ENCODE results near the gene STXBP4.
A peak's percentile ranks its signal among the peaks of the same experiment; 100 is the strongest.
"Not testable (repeated sequence)": the region's sequence is repeated elsewhere in the genome, so short reads cannot be mapped to it uniquely, and the experiment has no call there.

STXBP4 gene

DNA sequence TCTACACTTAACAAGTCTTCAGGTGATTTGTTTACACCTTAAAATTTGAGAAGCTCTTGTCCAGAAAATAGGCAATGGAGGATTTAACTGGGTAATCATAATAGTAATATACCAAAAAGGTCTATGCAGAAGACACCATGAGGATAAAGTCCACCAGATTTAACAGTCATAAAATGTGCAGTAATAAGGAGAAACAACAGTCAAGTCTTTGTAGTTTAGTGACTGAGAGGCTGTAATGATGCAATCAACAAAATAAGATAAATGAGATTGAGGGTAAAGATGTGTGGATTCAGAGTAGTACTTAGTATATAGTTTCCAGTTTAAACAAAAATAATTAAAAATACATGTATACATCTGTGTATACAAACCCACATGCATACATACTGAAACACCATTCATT, 91.2 kb downstream of the STXBP4 start:
- no peak for DNase-seq

DNA sequence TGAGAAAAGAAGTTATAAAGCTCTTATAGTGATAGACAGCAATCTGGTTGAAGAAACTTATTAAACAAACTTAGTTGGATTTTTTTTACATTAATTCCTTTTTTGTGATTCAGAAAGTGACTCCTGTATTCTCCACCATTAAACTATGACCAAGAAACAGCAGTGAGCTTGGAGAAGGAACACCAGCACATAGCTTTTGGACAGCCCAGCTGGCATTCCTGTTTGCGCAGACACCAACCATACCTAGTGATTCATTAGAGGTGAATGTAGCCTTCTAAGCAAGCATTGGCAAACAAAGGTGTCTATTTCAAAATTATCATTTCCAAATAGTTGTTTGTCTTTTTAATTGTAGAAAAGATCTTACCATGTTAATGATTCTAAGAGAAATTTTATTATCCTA, 94.4 kb downstream of the STXBP4 start:
- DNase-seq = no peak

DNA sequence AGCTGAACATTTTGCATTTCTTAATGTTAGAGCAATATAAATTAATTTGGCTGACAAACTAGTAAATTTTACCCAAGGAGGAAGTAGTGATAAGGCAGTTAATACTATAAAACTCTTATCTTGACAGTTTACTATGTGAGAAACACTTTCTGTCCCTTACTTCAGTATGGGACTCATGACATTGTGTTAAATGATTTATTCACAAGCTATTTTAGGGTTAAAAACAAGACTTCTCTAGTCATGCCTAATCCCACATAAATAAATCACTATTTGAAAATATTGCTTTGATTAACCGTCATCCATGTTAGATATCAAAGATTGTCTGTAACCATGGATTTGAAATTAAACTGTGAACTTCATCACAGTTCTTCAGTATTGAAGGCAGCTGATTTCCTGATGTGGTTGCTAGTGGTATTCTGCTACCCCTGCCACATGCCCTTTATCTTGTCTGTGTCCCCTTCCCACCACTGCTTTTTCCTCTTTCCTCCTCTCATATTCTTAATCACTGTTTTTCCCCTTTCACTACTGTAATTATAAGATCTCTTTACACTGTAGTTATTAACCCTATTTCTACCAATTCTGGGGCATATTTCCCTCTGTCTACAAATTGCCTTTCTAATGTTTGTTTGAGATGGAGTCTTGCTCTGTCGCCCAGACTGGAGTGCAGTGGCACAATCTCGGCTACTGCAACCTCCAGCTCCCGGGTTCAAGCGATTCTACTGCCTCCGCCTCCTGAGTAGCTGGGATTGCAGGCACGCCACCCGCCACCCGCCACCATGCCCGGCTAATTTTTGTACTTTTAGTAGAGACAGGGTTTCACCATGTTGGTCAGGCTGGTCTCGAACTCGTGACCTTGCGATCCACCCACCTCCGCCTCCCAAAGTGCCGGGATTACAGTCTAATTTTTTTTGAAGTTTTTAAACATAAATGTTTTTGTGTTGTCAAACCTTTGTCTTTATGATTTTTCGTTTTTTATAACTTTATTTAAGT, 95.6 kb downstream of the STXBP4 start:
- DNase-seq = no peak

DNA sequence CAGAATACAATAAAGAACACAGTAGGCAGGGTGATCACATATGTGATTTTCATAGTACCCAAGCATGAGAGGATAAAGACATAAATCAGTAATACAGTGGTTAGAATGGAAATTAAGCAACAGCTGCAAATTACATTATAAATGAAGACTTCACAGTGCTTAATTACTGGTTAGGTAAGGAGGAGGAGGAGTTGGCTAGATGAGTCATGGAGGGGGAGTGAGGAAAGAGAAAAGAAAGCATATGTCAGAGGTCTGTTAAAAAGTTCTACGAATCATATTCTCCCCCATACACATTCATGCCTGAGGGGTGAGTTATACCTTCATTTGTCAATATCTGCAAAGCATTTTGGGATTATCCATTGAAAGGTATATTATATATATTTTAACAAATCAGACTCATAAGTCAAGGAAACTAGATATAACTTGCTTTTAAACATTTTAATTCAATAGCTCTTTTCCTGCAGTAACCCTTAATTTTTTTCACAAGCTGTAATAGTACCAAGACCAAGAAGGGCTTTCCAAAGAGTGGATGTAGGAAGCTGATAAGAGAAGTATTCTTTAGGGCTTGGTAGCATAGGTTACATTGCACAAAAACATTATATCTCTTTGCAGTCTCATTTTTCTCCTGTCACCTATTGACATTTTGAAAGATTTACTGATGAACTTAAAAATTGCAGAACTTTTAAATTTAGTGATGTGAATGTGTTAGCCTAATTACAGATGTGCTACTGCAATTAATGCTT, 99.3 kb downstream of the STXBP4 start:
- DNase-seq = no peak

DNA sequence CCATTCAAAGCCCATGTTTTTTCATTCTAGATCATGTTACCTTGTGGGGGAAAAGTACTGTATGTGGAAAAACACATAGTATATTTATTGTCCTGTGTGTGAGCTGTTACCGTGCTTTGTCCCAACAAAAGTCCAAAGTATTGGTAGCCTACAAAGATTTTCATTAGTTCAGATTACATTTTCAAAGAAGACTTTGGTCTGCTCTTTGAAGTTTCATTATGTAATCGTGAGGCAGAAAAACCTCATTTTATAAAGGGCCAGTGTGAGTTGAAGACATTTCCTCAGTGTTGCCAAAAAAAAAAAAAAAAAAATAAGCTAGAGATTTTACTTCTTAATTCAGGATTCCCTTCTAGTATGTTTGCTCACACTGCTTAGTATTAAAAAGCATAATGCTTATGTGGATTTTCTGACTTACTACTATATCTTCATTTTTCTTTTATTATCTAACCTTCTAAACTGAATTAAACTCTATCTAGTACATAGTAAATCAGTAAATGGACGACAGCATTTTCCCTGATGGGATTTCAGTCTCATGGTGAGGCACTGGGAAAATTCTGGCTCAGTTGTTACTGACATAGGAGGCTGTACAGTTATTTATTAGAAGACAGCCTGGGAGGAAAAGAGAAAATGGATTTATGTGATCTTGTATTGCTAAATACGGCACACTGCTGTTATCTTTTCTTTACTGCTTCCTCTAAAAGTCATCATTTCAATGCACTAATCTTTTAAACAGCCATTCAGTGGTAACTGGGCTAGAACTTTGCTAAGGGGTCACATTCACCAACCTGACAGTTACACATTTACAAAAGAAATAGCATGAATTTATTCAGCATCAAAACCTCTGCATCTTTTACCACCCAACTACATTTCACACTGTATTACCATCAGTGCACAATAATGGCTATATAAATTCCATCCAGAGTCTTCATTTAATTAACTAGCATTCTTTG, 100.6 kb downstream of the STXBP4 start:
- no peak for DNase-seq

DNA sequence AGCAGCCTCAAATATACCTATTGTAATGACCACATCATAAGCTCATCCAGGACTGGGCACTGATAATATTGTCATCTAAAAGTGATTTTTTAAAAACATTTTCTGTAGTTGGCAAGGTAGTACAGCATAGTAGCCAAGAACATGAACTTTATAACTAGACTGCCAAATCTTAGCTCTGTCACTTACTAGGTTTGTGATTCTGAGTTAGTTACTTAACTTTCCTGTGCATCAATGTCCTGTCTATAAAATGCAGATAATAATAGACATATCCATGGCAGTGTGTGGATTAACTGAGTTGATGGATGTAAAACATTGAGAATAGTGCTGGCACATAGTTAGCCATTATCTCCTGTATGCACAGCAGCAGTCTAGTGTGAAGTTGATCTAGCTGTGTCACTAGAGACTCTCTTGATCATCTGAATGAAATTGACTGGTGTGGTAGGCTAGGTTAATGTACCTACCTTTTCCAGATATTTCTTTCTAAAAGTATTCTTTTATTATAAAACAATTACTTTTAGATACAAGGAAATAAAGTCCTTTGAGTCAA, 101.5 kb downstream of the STXBP4 start:
- no peak for DNase-seq

DNA sequence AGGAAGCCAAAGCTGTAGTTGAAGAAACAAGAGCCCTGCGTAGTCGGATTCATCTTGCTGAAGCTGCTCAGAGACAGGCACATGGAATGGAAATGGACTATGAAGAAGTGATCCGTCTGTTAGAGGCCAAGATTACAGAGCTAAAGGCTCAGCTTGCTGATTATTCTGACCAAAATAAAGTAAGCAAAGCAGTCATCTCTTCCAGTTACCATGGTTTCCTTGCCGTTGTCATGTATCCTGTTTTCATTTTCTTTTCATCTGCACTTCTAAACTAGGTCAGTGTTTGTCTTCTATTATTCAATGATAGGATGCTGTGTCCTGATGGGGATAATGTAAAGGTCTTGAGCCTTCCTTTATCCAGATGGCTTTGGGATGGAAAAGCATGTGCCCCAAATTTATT, 104.3 kb downstream of the STXBP4 start:
- DNase-seq = no peak

DNA sequence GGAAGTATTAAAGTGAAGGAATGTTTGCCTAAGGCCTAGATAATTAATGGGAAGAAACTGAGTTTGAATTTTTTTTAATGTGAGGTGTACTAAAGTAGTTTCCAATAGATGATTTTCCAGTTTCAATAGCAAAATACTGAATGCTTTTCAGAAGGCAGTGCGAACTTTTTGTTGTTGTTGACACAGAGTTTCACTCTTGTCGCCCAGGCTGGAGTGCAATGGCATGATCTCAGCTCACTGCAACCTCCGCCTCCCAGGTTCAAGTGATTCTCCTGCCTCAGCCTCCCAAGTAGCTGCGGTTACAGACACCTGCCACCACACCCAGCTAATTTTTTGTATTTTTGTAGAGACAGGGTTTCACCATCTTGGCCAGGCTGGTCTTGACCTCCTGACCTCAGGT, 104.9 kb downstream of the STXBP4 start:
- DNase-seq = not testable (repeated sequence)

DNA sequence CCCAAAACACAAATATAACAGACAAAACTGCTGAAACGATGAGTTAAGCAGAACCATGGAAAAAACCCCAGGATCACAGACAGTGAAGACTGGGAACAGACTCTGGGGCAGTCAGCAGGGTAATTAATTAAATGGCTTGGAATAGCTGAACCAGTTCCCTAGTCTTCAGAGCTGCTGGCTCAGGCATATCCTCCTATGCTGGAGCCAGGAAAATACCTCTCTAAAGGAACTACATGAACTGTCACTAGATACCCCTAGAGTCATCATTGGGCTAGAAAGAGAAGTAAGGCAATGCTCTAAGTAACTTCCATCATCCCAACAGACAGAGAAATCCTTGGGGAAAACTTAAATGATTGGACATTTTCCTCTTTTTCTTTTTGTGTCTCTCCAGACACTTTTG, 113.0 kb downstream of the STXBP4 start:
- no peak for DNase-seq

DNA sequence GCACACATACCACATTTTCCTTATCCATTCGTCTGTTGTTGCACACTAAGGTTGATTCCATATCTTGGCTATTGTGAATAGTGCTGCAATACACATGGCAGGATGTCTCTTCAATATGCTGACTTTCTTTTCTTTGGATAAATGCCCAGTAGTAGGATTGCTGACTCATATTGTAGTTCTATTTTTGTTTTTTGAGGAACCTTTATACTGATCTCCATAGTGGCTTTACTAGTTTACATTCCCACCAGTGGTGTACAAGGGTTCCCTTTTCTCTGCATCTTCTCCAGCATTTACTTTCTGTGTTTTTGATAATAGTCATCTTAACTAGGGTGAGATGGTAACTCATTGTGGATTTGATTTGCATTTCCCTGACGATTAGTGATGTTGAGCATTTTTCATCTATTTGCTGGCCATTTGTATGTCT, 118.1 kb downstream of the STXBP4 start:
- peak; percentile 21 to 51 for DNase-seq

DNA sequence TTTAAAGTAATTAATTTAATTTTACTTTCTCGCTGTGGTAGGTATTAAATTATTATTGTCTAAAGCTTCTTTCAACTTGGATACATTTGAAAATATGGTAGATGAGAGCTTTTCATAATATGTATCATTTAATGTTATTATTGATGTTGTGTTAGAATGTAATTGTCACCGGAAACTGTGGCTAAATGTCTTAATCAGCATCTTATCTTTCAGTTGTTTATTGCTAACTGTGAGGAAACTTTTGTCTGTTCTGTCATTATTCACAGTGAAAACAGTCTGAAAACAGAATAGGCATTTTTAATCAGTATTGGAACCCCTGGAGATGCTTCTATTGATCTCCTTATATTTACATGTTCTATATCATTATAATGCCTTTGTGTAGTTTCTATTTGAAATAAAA, 120.7 kb downstream of the STXBP4 start:
- no peak for DNase-seq

DNA sequence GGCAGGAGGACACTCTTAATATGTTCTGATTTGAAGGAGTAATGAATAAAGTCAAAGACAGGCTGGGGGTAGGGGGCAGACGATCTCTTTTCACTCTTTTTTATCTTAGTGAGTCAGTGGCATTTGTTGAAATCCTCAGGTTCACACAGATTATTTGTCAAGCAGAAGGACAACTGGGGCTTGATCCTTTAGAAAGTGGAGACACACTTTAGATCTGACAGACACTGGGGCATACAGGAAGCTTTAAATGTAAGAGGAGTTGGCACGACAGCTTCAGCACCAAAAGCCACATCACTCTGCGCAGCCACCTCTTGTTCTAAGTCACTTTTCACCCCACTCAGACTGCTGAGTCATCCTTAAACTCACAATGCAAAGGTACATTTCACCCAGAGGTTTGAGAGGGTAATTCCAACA, 121.5 kb downstream of the STXBP4 start:
- no peak for DNase-seq

DNA sequence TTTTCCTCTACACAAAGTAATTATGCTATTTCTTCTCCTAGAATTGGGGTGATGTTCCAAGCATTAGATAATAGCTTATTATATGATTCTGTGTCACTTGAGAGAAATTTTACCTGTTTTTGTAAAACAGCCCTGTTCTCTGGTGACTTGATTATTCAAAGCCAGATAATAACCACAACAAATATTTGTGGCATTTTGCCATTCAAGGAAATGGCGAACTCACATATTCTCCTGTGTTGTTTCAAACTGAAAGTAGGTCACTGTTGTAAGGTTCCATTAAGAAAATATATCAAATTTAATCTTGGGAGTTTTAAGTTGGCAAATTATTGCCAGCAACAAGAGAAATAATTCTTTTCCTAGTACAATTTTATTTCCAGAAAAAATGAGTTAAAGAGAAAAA, 124.8 kb downstream of the STXBP4 start:
- DNase-seq = no peak

DNA sequence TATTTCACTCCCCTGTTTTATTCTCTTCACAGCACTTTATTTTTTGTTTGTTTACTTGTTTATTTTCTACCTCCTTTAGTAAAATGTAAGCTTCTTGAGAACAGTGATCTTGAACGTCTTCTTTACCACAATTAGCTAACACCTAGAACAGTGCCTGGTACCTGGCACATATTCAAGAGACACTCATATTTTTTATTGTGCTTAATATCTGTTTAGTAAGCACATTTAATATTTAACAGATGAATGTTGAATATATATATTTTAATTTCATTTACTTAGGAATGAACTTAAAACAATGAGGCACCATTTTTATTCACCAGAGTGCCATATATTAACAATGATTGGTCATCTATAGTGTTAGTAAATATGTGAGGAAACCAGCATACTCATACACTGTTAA, 130.2 kb downstream of the STXBP4 start:
- no peak for DNase-seq

DNA sequence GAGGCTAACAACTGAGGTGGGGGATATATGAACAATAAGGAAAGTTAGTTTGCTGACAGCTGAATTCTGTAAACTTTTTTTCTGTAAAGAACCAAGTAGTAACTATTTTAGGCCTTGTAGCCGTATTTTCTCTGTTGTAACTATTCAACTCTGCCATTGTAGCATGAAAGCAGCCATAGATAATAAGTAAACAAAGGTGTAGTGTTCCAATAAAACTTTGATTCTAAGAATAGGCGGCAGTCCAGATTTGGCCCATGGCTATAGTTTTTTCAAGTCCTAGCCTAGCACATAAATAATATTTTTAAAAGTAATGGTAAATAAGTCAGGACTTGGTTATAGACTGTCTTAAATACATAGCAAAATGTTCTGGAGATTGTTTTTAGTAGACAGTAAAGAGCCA, 142.0 kb downstream of the STXBP4 start:
- DNase-seq = no peak

DNA sequence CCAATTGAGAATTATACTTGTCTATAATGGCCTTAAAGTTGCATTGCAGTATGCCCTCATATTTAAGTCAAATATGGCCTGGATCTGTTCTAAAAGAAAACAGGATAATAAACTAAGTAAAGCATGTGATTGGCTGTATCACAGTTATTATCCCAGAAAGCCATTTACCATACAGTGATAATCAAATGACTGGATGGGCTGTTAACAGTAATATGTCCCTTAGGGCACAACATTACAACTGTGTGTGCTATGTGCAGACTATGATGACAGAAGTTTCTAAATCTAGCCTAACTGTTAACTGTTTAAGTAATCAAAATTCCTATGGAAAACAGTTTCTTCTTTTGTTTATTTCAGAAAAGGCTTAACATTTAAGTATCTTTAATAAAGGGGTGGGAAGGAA, 145.7 kb downstream of the STXBP4 start:
- no peak for DNase-seq

DNA sequence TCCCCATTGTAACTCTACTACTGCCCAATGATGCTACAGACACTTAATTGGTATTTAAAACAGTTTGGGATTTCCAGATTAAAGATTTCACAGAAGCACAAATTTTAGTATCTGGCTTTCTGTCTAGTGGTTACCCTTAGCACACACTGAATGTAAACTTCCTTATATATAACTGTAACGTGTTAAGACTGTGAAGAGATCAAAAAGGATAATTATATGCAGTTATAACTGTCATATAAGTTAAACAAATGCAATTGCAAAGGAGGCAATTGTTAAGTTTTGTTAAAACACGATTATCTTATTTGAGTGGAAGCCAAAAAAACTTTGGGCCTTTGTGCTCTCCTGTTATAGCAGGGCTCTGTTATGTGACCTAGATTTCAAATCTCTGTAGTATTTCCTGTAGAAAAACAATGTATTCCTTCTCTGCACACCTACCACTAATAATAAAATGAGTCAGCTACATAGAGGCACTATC, 147.9 kb downstream of the STXBP4 start:
- no peak for DNase-seq

DNA sequence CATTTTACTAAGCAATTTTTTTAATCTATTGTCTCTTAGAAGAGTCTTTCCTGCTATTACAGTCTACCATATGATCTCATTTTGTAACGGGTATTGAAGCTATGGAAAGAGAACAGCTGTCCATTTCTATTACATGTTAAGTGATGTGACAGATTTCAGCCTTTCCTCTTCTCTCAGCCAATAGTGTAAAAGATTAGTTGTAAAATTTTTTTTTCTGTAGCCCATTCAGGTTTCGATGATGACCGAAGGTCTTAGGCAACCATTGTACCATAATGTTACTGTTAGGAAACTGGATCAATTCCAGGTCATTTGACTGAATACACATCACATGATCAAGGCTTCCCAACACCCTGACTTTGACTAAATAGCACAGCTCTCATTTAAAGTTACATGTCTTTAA, 148.6 kb downstream of the STXBP4 start:
- DNase-seq = peak in 1 of 2 experiments; percentile 6

DNA sequence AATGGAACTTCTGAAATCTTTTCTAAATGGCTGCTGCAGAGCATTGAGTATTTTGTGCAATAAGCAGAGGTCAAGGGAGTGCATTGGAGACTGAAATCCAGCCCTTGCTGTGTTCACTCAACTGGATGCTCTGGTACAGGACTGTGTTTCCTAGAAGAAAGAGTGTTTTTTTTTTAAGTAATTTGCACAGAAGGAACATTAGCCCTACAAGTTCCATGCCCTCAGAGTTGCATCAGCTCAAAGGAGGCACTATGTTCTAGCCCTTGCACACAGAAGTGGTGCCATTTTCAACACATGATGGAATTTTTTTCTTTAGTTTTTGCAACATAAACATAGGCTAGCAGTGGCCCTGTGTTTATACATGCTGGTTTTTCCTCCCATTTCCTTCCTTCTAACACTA, 152.1 kb downstream of the STXBP4 start:
- no peak for DNase-seq

DNA sequence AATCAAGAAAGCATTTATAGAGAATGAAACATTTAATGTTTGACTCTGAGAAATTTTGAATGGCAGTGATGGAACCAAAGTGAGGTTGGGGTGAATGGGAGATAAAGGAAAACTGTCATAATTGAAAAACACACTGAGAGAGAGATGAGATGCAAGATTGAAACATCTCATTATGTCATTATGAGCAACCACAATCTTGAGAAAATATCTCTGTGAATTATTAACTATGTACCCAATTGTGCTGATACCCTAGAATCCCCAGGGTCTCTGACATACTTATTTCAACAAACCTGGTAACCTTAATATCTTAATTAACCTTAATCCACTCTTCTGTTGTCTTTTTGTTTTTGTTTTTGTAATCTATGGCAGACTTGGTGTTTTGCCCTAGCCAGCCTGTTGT, 152.7 kb downstream of the STXBP4 start:
- no peak for DNase-seq

DNA sequence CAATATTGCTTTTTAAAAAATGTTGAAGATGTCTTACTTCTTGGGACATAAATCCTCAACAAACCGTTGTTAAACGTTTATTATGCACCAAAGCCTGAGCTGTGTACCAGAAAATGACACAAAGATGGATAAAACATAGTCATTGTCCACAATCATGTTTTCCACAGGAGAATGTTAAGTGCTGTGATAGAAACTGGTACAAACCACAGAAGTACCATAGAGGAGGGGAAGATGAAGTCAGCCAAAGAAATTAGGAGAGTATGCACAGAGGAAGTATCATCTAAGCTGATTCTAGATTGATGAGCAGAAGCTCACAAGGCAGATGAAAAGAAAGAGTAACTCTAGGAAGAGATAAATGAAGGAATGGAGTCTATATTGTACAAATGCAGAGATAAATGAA, 153.5 kb downstream of the STXBP4 start:
- no peak for DNase-seq

DNA sequence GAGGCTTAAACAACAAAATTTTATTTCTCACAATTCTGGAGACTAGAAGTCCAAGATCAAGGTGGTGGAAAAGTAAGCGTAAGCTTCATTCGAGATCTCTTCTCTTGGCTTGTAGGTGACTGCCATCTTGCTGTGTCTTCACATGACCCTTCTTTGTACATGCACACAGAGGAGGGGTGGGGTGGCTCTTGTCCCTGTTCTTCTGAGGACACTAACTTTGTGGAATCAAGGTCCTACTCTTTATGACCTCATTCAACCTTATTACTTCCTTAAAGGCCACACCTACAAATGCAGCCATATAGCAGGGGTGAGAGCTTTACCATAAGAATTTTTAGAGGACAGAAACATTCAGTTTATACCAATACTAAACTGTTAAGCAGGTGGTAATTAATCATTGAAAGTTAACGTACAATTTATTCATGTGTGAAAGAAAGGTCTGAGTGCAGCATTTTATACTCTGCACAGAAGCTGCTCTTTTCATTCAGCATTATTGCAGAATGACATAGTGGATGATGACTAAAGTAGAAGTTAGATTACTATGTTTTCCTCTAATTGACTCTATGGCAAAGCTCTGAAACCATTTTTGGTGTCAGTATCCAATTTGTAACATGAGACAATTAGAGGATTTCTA, 156.3 kb downstream of the STXBP4 start:
- DNase-seq = no peak

Data from NCI-H446 (cell line).